Measurements from ENCODE around the gene PTPRD.

Gene PTPRD

DNA sequence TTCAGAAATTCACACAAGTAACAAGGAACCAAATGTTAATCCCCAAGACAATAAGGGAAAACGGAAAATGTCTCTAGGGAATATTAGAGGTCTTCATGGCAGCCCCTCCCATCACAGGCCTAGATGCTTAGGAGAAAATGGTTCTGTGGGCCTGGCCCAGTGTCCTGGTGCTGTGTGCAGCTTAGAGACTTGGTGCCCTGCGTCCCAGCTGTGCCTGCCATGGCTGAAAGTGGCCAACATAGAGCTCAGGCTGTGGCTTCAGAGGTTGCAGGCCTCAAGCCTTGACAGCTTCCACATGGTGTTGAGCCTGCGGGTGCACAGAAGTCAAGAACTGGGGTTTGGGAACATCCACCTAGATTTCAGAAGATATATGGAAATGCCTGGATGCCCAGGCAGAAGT, 942.3 kb downstream of the PTPRD start (continued):
- no peak for TF ChIP-seq PRDM6 (tag by site-specific recombination; IDR thresholded peaks at IDR 0.05)
- TF ChIP-seq ZNF623 (tag by site-specific recombination; IDR thresholded peaks at IDR 0.05) = no peak
- TF ChIP-seq, protein P1, sequence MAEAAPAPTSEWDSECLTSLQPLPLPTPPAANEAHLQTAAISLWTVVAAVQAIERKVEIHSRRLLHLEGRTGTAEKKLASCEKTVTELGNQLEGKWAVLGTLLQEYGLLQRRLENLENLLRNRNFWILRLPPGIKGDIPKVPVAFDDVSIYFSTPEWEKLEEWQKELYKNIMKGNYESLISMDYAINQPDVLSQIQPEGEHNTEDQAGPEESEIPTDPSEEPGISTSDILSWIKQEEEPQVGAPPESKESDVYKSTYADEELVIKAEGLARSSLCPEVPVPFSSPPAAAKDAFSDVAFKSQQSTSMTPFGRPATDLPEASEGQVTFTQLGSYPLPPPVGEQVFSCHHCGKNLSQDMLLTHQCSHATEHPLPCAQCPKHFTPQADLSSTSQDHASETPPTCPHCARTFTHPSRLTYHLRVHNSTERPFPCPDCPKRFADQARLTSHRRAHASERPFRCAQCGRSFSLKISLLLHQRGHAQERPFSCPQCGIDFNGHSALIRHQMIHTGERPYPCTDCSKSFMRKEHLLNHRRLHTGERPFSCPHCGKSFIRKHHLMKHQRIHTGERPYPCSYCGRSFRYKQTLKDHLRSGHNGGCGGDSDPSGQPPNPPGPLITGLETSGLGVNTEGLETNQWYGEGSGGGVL (tag by site-specific recombination; IDR thresholded peaks at IDR 0.05) = no peak
- no peak for TF ChIP-seq SP7 (tag by site-specific recombination; IDR thresholded peaks at IDR 0.05)
- no peak for TF ChIP-seq BCL11B (tag by site-specific recombination; IDR thresholded peaks at IDR 0.05; ENCODE audit: low read depth)

GRCh38 chr9:9645006-9645405, 967.8 kb downstream of the PTPRD start:
- Histone ChIP-seq H3K9me3 (ENCODE audit: control insufficient read depth, insufficient read depth, low read depth, low read length) (no peaks in the 10 kb centered on the region), H3K4me1 (ENCODE audit: control insufficient read depth, insufficient read depth, low read length) (no peaks in the 10 kb centered on the region), H3K4me3 (ENCODE audit: low read depth, low read length) (no peak overlapping the region), H3K27ac (ENCODE audit: extremely low read depth, low read depth, low read length) (no peak overlapping the region), H3K36me3 (ENCODE audit: control insufficient read depth in 2 of 2, insufficient read depth in 1 of 2, low read length in 2 of 2) (no peaks in the 10 kb centered on the region)
- ChIA-PET POLR2A (no interaction called here), CTCF (interaction anchor here (0.6 kb wide), 1 partner anchor 508 kb away, joined by 3 read pairs; no protein-coding TSS in a partner anchor)
- TF ChIP-seq PATZ1 (tag by site-specific recombination; IDR thresholded peaks at IDR 0.05) (no peak), ZNF184 (tag by site-specific recombination; IDR thresholded peaks at IDR 0.05) (no peak), PRDM1 (tag by site-specific recombination; IDR thresholded peaks at IDR 0.05) (no peak), ZNF19 (tag by site-specific recombination; IDR thresholded peaks at IDR 0.05; ENCODE audit: low read depth) (no peak), ZSCAN18 (tag by site-specific recombination; IDR thresholded peaks at IDR 0.05) (no peak), ZNF223 (tag by site-specific recombination; IDR thresholded peaks at IDR 0.05) (no peak), ZNF426 (tag by site-specific recombination; IDR thresholded peaks at IDR 0.05) (no peak), HOXA7 (CRISPR knock-in tag; IDR thresholded peaks at IDR 0.05; ENCODE audit: borderline replicate concordance) (no peak), ZNF112 (tag by site-specific recombination; IDR thresholded peaks at IDR 0.05) (no peak), ZNF843 (tag by site-specific recombination; IDR thresholded peaks at IDR 0.05) (no peak), ZFP41 (tag by site-specific recombination; IDR thresholded peaks at IDR 0.05; ENCODE audit: borderline replicate concordance) (no peak), KLF7 (tag by site-specific recombination; IDR thresholded peaks at IDR 0.05; ENCODE audit: borderline replicate concordance) (no peak), ZNF792 (tag by site-specific recombination; IDR thresholded peaks at IDR 0.05) (no peak), ZNF24 (tag by site-specific recombination; IDR thresholded peaks at IDR 0.05) (no peak), ZNF121 (tag by site-specific recombination; IDR thresholded peaks at IDR 0.05) (no peak), ZNF48 (tag by site-specific recombination; IDR thresholded peaks at IDR 0.05) (no peak), PBX3 (CRISPR knock-in tag; IDR thresholded peaks at IDR 0.05) (no peak), ZBTB1 (tag by site-specific recombination; IDR thresholded peaks at IDR 0.05) (no peak)
